Natural killer cell treated with Interleukin-12 subunit alpha and Interleukin-12 subunit beta and Interleukin-15 and Interleukin-18, amount 100 ng/mL, for 72 hours (primary cell): ENCODE data around the gene KIAA0232. TPM values are rescaled to one million over a fixed set of nuclear protein-coding genes. Genes with fewer than 3 reads are reported as not detected.
"Not testable (repeated sequence)": the region's sequence is repeated elsewhere in the genome, so short reads cannot be mapped to it uniquely, and the experiment has no call there.

ENCODE experiments used
- ATAC-seq, 2 donors: fragments of 150-1000 bp; cut with Tn5 transposase in 1 of 2; sonication (Bioruptor Pico), chemical (Tn5 transposase) in 1 of 2; 2 replicates each; pipeline ENCODE4 v1.10.0; 2021
- DNase-seq: peaks from one replicate; pipeline ENCODE4 v3.0.0; 2022; ENCODE audit warnings: low spot score
- H3K27ac Mint-ChIP-seq, 2 donors: 1 replicate in 1 of 2; 2 replicates in 1 of 2; pipeline ENCODE4 v1.8.0; 2022; ENCODE audit warnings: mixed read lengths in 2 of 2, mild to moderate bottlenecking in 1 of 2, moderate library complexity in 1 of 2
- H3K27me3 Mint-ChIP-seq, 2 donors: 1 replicate in 1 of 2; 2 replicates in 1 of 2; pipeline ENCODE4 v1.8.0; 2022; ENCODE audit warnings: mixed read lengths in 2 of 2
- H3K36me3 Mint-ChIP-seq: one replicate; pipeline ENCODE4 v1.8.0; 2022; ENCODE audit warnings: mixed read lengths
- H3K4me1 Mint-ChIP-seq, 2 donors: 1 replicate in 1 of 2; 2 replicates in 1 of 2; pipeline ENCODE4 v1.8.0; 2022; ENCODE audit warnings: low read depth in 2 of 2, mixed read lengths in 2 of 2, mild to moderate bottlenecking in 1 of 2
- H3K4me3 Mint-ChIP-seq: one replicate; pipeline ENCODE4 v1.8.0; 2022; ENCODE audit warnings: mixed read lengths
- H3K9me3 Mint-ChIP-seq: 2 replicates; pipeline ENCODE4 v1.8.0; 2022; ENCODE audit warnings: mixed read lengths
- total RNA-seq, 2 donors: library from RNA; stranded (reverse); gene quantifications; one replicate each; pipeline ENCODE4 v1.2.3, GENCODE V29; 2022

KIAA0232 gene
- total RNA-seq, 2 donors from 2014 or later, result 19.5 to 20.6 TPM

- DNase-seq (no peak), ATAC-seq (no peak)
- H3K27ac Mint-ChIP-seq, result peak overlapping the region in 1 of 2 donors; percentile 79
- H3K4me3 Mint-ChIP-seq, result peak overlapping the region; percentile 80
- no peaks in the 10 kb centered on the region for H3K36me3 Mint-ChIP-seq
- H3K4me1 Mint-ChIP-seq, result peaks cover 8% of the 10 kb centered on the region in 2 donors
- H3K9me3 Mint-ChIP-seq, result no peaks in the 10 kb centered on the region
- H3K27me3 Mint-ChIP-seq, result no peaks in the 10 kb centered on the region
Observed at GRCh38 chr4:6750286-6751221, 32.0 kb upstream of the KIAA0232 start.

GRCh38 chr4:6751611-6752485, 30.7 kb upstream of the KIAA0232 start:
- Mint-ChIP-seq H3K27me3 (no peaks in the 10 kb centered on the region), H3K27ac (peak overlapping the region in 1 of 2 donors; percentile 79), H3K4me1 (peaks cover 8% of the 10 kb centered on the region in 2 donors), H3K4me3 (peak overlapping the region; percentile 80), H3K9me3 (no peaks in the 10 kb centered on the region), H3K36me3 (no peaks in the 10 kb centered on the region)
- ATAC-seq, result no peak
- no peak for DNase-seq

GRCh38 chr4:6752486-6752829, 30.1 kb upstream of the KIAA0232 start:
- H3K4me1 Mint-ChIP-seq, result peaks cover 8% of the 10 kb centered on the region in 2 donors
- H3K27me3 Mint-ChIP-seq, result no peaks in the 10 kb centered on the region
- H3K9me3 Mint-ChIP-seq, result no peaks in the 10 kb centered on the region
- no peak overlapping the region for H3K27ac Mint-ChIP-seq
- ATAC-seq, result no peak
- H3K4me3 Mint-ChIP-seq, result no peak overlapping the region
- H3K36me3 Mint-ChIP-seq, result no peaks in the 10 kb centered on the region
- DNase-seq, result no peak

- DNase-seq, result no peak
Observed at GRCh38 chr4:6753103-6753560, 29.4 kb upstream of the KIAA0232 start.

GRCh38 chr4:6753891-6754290, 28.6 kb upstream of the KIAA0232 start:
- H3K27ac Mint-ChIP-seq, result no peak overlapping the region
- H3K27me3 Mint-ChIP-seq, result no peaks in the 10 kb centered on the region
- H3K9me3 Mint-ChIP-seq, result no peaks in the 10 kb centered on the region
- peaks cover 8% of the 10 kb centered on the region in 2 donors for H3K4me1 Mint-ChIP-seq
- ATAC-seq (no peak), DNase-seq (no peak)
- H3K36me3 Mint-ChIP-seq, result no peaks in the 10 kb centered on the region
- H3K4me3 Mint-ChIP-seq, result no peak overlapping the region

More at GRCh38 chr4:6753103-6753560, 29.4 kb upstream of the KIAA0232 start:
- H3K27me3 Mint-ChIP-seq, result no peaks in the 10 kb centered on the region
- no peaks in the 10 kb centered on the region for H3K9me3 Mint-ChIP-seq
- H3K4me1 Mint-ChIP-seq, result peaks cover 8% of the 10 kb centered on the region in 2 donors
- no peak overlapping the region for H3K4me3 Mint-ChIP-seq
- H3K36me3 Mint-ChIP-seq, result no peaks in the 10 kb centered on the region
- no peak overlapping the region for H3K27ac Mint-ChIP-seq
- ATAC-seq, result no peak

- DNase-seq, result no peak
- no peak overlapping the region for H3K27ac Mint-ChIP-seq
- H3K4me1 Mint-ChIP-seq, result peaks cover 8% of the 10 kb centered on the region in 2 donors
- no peaks in the 10 kb centered on the region for H3K27me3 Mint-ChIP-seq
- H3K36me3 Mint-ChIP-seq, result no peaks in the 10 kb centered on the region
- H3K9me3 Mint-ChIP-seq, result no peaks in the 10 kb centered on the region
- ATAC-seq, result no peak
- no peak overlapping the region for H3K4me3 Mint-ChIP-seq
Observed at GRCh38 chr4:6754481-6755087, 27.9 kb upstream of the KIAA0232 start.

- H3K27me3 Mint-ChIP-seq, result no peaks in the 10 kb centered on the region
- H3K4me3 Mint-ChIP-seq, result no peak overlapping the region
- no peak overlapping the region for H3K27ac Mint-ChIP-seq
- DNase-seq, result no peak
- no peaks in the 10 kb centered on the region for H3K9me3 Mint-ChIP-seq
- peaks cover 8% of the 10 kb centered on the region in 2 donors for H3K4me1 Mint-ChIP-seq
- no peak for ATAC-seq
- no peaks in the 10 kb centered on the region for H3K36me3 Mint-ChIP-seq
Observed at GRCh38 chr4:6755088-6755753, 27.3 kb upstream of the KIAA0232 start.

GRCh38 chr4:6756345-6756744, 26.2 kb upstream of the KIAA0232 start:
- not testable (repeated sequence) for H3K36me3 Mint-ChIP-seq, H3K9me3 Mint-ChIP-seq, H3K4me1 Mint-ChIP-seq, ATAC-seq, DNase-seq, H3K4me3 Mint-ChIP-seq, H3K27me3 Mint-ChIP-seq, H3K27ac Mint-ChIP-seq

GRCh38 chr4:6758728-6759127, 23.8 kb upstream of the KIAA0232 start:
- no peaks in the 10 kb centered on the region for H3K27me3 Mint-ChIP-seq
- H3K36me3 Mint-ChIP-seq, result no peaks in the 10 kb centered on the region
- H3K9me3 Mint-ChIP-seq, result no peaks in the 10 kb centered on the region
- no peaks in the 10 kb centered on the region for H3K4me1 Mint-ChIP-seq
- DNase-seq (no peak), ATAC-seq (no peak)
- H3K4me3 Mint-ChIP-seq, result no peak overlapping the region
- no peak overlapping the region for H3K27ac Mint-ChIP-seq

- peak in 1 of 2 donors; percentile 45 for ATAC-seq
- H3K4me3 Mint-ChIP-seq, result no peak overlapping the region
- no peak overlapping the region for H3K27ac Mint-ChIP-seq
- no peaks in the 10 kb centered on the region for H3K4me1 Mint-ChIP-seq
- DNase-seq, result no peak
- no peaks in the 10 kb centered on the region for H3K27me3 Mint-ChIP-seq
- no peaks in the 10 kb centered on the region for H3K36me3 Mint-ChIP-seq
- no peaks in the 10 kb centered on the region for H3K9me3 Mint-ChIP-seq
Observed at GRCh38 chr4:6760865-6761264, 21.7 kb upstream of the KIAA0232 start.

GRCh38 chr4:6761649-6762615, 20.6 kb upstream of the KIAA0232 start:
- Mint-ChIP-seq H3K4me3 (no peak overlapping the region), H3K4me1 (no peaks in the 10 kb centered on the region), H3K27ac (no peak overlapping the region), H3K36me3 (no peaks in the 10 kb centered on the region), H3K9me3 (no peaks in the 10 kb centered on the region), H3K27me3 (no peaks in the 10 kb centered on the region)
- ATAC-seq (peak in 1 of 2 donors; percentile 61), DNase-seq (no peak)

GRCh38 chr4:6763330-6763851, 19.1 kb upstream of the KIAA0232 start:
- Mint-ChIP-seq H3K9me3 (no peaks in the 10 kb centered on the region), H3K27ac (no peak overlapping the region), H3K4me1 (no peaks in the 10 kb centered on the region), H3K4me3 (no peak overlapping the region), H3K36me3 (no peaks in the 10 kb centered on the region), H3K27me3 (no peaks in the 10 kb centered on the region)
- DNase-seq (no peak), ATAC-seq (peak; percentile 19 to 20)
